GM21737 (cell line): ENCODE results near the gene ANO9.
"Not testable (repeated sequence)": the region's sequence is repeated elsewhere in the genome, so short reads cannot be mapped to it uniquely, and the experiment has no call there.

Source experiments
- ATAC-seq: cut with Tn5 transposase; IDR thresholded peaks from one replicate; pipeline ENCODE4 v1.9.1; 2021; ENCODE audit warnings: mild to moderate bottlenecking, moderate library complexity; ENCODE audit not compliant: unreplicated experiment

Gene ANO9

GRCh38 chr11:471468-472145 is 29.8 kb upstream of the ANO9 start:
- no peak for ATAC-seq

DNA sequence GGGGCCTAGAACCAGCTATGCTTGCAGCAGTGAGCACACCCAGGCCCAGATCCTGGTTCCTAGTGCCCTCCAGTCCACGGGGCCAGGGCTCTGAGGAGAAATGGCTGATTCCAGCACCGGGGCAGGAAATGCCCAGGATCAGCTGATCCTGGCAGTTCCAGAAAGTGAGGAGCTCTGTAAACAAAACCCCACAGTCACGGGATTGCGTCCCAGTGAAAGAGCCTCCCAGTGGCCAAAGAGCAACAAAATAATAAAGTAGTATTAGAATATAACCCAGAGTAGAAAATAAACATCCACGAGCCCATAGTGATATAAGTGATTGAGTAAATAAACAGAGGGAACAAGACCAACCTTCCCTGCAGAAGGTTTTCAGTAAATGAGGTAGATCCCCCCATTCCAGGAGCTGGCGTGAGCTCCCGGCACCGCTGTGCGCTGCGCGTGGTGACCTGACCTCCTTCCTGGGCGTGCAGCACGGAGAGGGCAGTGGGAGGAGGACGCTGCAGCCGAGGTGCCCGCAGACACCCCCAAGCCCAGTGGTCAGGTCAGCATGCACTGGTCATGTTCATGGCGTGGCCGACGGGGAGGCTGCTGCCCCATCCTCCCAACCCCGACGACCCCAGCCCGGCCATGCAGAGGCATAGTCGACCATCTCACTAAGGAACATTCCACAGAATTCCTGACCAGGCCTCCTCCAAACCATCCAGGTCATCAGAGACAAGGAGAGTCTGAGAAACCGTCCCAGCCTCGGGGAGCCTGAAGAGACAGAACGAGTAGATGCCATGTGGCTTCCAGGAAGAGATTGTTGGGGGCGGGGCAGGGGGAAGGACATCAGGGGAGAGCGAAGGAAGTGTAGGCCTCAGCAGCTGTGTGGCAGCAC is 28.1 kb upstream of the ANO9 start:
- ATAC-seq, result no peak

GRCh38 chr11:469026-469683 is 27.3 kb upstream of the ANO9 start:
- not testable (repeated sequence) for ATAC-seq

- no peak for ATAC-seq
Measured at GRCh38 chr11:468493-468892, 26.7 kb upstream of the ANO9 start.

DNA sequence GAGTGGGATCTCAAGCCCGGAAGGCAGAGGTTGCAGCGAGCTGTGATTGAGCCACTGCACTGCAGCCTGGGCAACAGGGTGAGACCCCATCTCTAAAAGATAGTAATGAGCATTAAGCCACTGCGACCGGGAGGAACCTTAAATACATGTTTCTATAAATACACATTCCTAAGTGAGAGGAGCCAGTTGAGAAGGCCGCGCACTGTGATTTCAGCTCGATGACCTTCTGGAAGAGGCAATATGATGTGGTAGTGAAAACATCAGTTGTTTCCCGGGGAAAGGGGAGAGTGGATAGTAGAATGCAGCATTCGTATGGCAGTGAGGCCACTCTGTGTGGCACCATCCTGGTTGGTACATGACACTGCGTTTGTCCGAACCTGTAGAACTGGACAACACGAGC is 26.2 kb upstream of the ANO9 start:
- ATAC-seq, result no peak

- ATAC-seq, result no peak
Measured at GRCh38 chr11:465896-466530, 24.2 kb upstream of the ANO9 start.

- no peak for ATAC-seq
Measured at GRCh38 chr11:464316-464715, 22.5 kb upstream of the ANO9 start.

DNA sequence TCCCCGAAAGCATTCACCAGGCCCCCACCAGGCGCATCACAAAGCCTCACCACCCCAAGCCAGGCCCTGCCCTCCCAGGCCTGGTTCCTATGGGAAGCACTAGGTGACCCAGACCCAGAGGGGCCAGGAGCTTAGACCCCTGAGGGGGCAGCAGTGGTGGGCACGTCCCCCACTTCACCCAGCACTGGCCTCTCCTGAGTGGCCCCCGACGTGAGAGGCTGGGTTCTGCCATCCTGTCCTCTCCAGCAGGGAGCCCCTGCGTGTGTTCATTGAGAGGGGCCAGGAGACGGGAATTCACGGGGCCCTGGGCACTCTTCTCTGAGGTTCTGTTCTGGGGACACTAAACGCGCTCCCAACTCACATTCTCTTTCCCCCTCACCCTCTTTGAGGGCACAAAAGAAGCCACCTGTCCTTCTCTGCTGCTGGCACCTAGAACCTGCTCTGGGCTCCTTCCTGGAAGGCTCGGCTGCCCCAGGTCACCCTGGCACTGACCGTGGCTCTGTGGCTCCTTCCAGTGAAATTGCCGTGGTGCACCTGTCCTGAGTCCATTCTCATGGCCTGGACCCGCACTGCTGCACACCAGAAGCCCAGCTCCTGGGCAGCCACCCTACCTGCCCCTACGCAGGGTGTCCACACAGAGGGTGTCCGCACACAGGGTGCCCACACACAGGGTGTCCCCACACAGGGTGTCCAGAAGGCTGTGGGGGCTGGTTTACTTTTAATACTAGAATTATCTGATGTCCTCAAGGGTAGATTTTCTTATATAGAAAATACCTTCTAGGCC is 20.5 kb upstream of the ANO9 start:
- ATAC-seq, result no peak

DNA sequence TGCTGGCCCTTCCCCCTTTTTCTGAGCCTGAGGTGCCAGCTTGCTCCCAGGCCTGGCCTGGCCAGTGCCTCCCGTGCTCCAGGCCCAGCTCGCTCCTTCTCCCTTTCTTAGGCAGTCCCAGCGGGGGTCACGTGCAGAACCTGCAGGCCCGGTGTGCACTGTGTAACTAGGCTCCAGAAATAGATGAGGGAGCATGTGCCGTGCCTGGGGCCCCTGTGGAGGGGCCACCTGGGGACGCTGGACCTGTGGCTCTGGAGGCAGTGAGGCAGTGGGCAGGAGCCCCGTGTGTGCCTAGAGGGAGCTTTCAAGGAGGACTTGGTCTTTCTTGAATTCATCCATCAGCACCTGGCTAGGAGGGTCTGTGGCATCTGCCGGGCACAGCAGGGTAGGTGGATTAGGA is 19.8 kb upstream of the ANO9 start:
- no peak for ATAC-seq

GRCh38 chr11:460331-461199 is 18.8 kb upstream of the ANO9 start:
- ATAC-seq, result no peak

DNA sequence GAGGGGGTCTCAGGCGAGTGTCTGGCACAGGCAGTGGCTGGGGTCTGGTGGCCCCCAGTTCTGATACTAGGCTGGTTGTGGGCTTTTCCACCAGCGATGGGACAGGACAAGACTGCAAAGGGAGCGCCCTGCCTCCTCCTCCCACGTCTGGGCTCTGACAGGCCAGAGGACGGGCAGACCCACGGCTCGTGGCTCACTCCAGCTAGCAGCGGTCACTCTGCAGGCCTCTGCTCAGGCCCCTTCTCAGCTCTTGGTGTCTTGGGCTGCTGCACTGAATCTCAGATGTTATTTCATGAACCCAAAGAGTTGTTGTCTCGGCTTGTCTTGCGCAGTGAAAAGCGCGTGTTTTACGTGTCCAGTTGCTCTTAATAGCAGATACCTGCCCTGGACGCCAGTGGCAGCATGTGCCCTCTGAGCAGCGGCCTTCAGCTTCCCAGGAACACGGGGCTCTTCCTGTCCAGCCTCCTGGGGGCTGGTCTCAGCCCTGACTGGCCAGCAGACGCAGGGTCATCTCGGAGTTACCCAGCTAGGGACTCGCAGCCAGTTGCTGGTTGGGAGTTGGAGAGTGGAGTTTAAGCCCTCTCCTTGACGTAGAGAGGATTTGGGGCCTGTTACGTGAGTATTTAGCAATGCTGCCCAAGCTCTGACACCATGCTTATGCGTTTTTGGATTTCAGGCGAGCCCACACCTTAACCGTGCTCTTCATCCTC is 17.9 kb upstream of the ANO9 start:
- no peak for ATAC-seq

GRCh38 chr11:457111-457760 is 15.4 kb upstream of the ANO9 start:
- ATAC-seq, result no peak

- ATAC-seq, result no peak
Measured at GRCh38 chr11:456533-456932, 14.7 kb upstream of the ANO9 start.

DNA sequence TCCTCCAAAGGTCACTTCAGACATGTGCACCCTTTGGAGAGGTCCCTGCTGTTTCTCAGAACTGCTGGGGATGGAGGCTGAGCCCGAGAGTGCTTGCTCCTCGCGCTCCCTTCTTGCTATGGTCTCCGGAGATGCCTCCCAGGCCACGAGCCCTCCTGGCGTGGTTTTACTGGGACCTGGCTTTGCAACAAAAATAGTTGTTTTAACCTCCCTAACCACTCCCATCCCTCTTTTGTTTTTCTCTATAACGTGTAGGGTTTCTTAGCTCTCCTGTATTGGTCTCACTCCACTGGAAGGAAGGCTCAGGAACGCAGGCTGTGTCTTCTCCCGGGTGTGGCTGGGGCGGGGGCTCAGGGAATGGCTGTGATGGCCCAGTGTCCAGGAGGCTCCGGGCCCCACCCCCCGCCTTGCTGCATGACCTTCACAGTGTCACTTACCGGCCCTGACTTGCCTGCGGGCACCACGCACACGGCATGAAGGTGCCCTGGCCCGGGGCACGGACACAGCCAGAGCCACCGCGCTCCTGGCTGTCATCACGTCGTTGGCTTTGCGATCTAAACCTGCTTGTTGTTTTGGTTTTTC is 13.8 kb upstream of the ANO9 start:
- ATAC-seq, result no peak

GRCh38 chr11:454801-455565 is 13.2 kb upstream of the ANO9 start:
- no peak for ATAC-seq

DNA sequence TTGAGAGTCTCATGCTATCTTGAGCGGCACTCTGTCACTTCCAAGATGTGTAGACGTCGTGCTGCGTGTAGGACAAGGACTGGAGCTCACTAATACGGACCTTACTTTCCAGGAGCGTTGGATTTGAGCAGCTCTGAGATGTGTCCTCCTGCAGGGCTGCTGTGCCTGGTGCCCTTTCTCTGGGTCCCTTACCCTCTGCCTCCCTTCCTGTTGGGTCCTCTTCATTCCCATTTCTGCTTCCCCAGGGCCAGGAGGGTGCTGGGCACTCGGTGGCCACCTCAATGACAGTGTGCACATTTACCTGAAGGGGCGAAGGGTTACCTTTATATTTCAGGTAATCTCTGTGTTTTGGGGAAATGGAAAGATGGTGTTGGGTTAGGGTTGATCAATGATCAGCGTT is 12.2 kb upstream of the ANO9 start:
- ATAC-seq, result no peak

GRCh38 chr11:453564-453963 is 11.8 kb upstream of the ANO9 start:
- no peak for ATAC-seq
